Muscle of arm (tissue), 12 donors: ENCODE data around the gene SMAD3. TPM values are rescaled to one million over a fixed set of nuclear protein-coding genes. Genes with fewer than 3 reads are reported as not detected.
A peak's percentile ranks its signal among the peaks of the same experiment; 100 is the strongest.

ENCODE experiments used
- DNase-seq: peaks from one replicate; pipeline ENCODE4 v3.0.0-alpha.2; 2013
- polyA plus RNA-seq, 12 donors: library from polyadenylated mRNA; unstranded; fragments of 120-200 nt; gene quantifications; one replicate each; pipeline ENCODE4 v1.2.1, GENCODE V29; 2013; ENCODE audit not compliant: insufficient read length in 12 of 12

Gene SMAD3
- polyA plus RNA-seq, 12 donors = 22.4 to 79.5 (median 26.0) TPM; not detected in 1

GRCh38 chr15:67124911-67125588 lies 59.6 kb downstream of the SMAD3 start:
- no peak for DNase-seq

DNA sequence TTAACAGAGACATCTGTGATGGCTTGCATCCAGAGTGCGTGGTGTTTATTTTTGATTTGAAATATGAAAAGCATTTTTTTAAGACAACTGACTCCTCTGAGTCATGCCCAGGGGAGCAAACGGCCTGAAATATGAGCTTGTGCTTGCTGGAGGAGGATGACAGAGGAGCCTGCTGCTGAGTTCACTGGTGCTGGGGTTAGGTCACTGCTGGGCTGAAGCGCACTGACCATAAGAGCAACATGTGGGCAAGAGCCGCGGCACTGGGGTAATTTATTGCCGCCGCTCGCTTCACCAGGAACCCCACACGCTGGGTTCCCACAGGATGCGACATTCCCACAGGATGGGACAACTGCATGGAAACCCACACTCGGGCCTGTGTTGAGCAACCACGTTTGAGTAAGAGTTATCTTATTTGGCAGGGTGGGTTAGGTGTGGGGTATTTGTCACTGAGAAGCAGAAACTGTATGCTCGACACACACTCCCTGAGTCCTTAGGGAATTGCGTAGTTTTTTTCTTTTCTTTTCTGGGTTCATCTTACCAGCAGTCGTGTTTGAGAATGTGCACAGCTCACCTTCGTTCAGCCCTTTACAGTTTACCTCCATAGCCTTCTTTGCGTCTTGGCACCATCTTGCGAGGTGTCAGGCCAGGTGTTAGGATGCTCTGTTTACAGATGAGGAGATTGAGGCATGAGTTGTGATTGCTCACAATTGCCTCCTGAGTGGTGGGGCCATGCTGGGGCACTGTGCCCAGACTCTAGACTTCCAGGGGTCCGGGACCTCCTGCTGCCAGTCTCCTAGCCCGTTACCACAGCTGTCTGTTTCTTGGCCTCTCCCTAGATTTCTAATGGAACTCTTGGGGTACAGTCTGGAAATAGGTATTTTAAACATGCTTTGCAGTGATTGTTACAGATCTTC lies 60.4 kb downstream of the SMAD3 start:
- DNase-seq = peak; percentile 90

- DNase-seq = no peak
Observed at GRCh38 chr15:67126551-67127330, 61.3 kb downstream of the SMAD3 start.

DNA sequence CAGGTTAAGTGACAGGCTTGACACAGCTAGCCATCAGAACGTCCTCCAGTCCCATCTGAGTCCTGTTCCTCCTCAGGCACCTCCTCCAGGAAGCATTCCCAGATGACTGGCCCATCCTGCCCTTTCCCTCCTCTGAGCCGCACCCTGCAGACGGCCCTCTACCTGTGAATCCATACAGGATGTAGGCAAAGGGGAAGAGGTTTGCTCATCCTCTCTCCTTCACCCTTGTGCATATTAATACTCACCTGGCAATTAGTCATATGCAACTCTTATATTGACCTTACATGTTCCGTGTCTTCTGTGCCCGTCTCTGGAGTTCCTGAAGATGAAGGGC lies 61.9 kb downstream of the SMAD3 start:
- no peak for DNase-seq

GRCh38 chr15:67127965-67128364 lies 62.6 kb downstream of the SMAD3 start:
- DNase-seq = no peak

DNA sequence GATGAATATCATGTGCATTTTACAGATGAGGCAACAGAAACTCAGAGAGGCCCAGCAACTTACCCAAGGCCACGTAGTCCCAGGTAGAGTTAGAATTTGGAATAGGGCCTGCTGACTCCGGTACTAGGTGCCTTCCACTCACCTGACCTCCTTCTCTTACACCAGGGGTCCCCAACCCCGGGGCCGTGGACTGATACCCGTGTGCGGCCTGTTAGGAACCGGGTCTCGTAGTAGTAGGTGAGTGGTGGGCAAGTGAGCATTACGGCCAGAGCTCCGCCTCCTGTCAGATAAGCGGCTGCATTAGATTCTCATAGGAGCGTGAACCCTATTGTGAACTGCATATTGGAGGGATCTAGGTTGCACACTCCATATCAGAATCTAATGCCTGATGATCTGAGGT lies 64.8 kb downstream of the SMAD3 start:
- no peak for DNase-seq

- DNase-seq = no peak
Observed at GRCh38 chr15:67130673-67131601, 65.5 kb downstream of the SMAD3 start.

DNA sequence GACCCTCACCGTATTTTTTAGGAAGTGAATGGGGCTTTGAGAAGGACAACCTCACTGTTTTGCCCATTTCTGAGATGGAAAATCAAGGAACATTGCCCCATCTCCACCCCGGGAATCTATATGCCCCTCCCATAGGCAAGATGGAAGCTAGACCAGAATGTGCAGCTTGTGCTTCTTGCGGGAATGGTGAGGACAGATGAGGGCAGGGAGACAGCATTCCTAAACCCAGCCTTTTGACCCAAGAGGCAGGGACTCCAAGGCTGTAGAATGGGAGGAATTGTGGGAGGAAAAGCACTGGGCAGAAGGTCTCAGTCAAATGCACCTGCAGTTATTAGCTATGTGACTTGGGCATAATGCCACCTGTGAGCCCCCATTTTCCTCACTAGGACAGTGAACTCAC lies 66.9 kb downstream of the SMAD3 start:
- no peak for DNase-seq

- DNase-seq = no peak
Observed at GRCh38 chr15:67133026-67133425, 67.6 kb downstream of the SMAD3 start.

GRCh38 chr15:67133738-67134066 lies 68.3 kb downstream of the SMAD3 start:
- DNase-seq = no peak

- no peak for DNase-seq
Observed at GRCh38 chr15:67134067-67134838, 68.9 kb downstream of the SMAD3 start.

- DNase-seq = no peak
Observed at GRCh38 chr15:67134871-67135492, 69.6 kb downstream of the SMAD3 start.

GRCh38 chr15:67135494-67135893 lies 70.1 kb downstream of the SMAD3 start:
- DNase-seq = no peak

- DNase-seq = no peak
Observed at GRCh38 chr15:67136802-67137201, 71.4 kb downstream of the SMAD3 start.

DNA sequence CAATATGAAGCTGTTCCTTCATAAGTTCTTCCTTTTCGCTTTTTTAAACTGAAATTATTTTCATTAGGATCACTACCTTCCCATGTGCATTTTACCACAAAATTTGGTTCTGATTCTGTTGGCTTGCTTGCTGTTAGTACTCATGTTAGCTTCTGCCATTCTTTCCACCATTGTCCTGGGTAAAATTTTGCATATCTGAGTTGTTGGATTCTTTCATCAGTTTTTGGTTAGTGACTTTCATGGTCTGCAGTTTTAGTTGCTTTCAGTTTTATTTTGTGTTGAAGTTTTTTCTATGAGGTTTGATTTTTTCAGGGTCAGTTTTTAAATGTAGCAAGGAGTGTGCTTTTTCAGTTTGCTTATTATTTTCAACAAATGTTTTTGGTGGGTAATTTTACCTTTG lies 71.9 kb downstream of the SMAD3 start:
- no peak for DNase-seq

DNA sequence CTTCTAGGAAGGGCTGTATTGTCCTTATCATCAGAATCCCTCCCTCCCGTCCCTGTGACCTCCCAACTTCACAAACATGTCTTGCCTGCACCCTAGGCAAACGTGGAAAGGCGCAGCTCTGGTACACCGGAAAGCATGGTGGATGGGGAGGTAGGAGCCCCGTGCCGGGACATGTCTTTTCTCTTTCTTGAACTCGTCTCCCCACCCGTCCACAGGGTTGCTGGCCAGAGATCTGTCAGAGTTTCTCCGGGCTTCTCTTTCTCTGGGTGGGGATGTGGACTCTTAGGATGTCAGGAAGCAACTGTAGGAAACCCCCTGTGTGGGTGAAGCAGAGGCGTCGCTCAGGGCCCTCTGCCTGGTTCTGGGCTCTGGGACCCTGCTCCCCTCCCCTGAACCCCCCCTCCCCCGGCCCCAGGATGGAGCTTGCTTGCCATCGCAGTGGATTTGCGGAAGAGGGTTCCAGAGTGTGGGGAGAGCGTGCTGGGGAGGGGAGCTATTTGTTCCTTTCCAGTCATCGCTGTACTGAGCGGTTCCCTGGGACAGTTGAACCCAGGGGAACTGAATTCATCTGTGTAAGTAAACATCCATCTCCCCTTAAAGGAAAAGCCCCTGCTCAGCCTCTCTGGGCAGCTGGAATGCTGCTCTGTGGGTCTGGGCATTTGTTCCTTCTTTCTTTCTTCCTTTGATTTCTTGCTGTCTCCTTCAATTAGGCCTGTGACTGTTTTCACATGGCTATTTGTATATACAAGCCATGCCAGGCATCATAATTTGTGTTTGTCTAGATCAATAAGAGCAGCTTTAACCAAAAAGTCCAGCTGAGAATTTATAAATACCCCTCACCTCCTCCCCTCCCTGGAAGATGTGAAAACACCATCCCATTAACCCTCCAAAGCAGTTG lies 72.8 kb downstream of the SMAD3 start:
- no peak for DNase-seq

GRCh38 chr15:67138891-67139855 lies 73.8 kb downstream of the SMAD3 start:
- DNase-seq = peak; percentile 49
